Measurements from ENCODE around the gene SBK1. TPM values are rescaled to one million over a fixed set of nuclear protein-coding genes. Genes with fewer than 3 reads are reported as not detected.

SBK1 gene
- total and polyA plus RNA-seq, 2 of the 4 experiments (the other 2 are of a cell fraction), result under 0.01 to 0.05 TPM

GRCh38 chr16:28263305-28263704, 29.0 kb upstream of the SBK1 start:
- no peaks in the 10 kb centered on the region for H3K36me3 ChIP-seq (ENCODE audit: control insufficient read depth, insufficient read depth, low read length)
- no peak overlapping the region for H4K91ac ChIP-seq (ENCODE audit: insufficient read depth, low read depth, low read length)
- H2AFZ ChIP-seq (replicated peaks; ENCODE audit: low read length, poor library complexity), result no peak overlapping the region
- dilution Hi-C loops (cut with HindIII; ENCODE audit: low sequenced_read_pairs, unreplicated experiment), result no loop called here
- H2AK9ac ChIP-seq (replicated peaks; ENCODE audit: low read depth, low read length, poor library complexity), result no peak overlapping the region
- no peak overlapping the region for H3K14ac ChIP-seq (replicated peaks; ENCODE audit: low read depth, low read length)
- H3K4me2 ChIP-seq (ENCODE audit: low read depth, low read length), result no peak overlapping the region
- H3K79me1 ChIP-seq (ENCODE audit: low read depth in 1 of 2, low read length in 2 of 2), result no peaks in the 10 kb centered on the region
- no peak overlapping the region for H3K56ac ChIP-seq (ENCODE audit: extremely low read depth, insufficient read depth, low read length)
- DNase-seq (no peak), ATAC-seq (ENCODE audit: low read depth) (no peak)
- H2BK5ac ChIP-seq (ENCODE audit: low read depth, low read length, poor library complexity, severe bottlenecking), result no peak overlapping the region
- H3K27me3 ChIP-seq (ENCODE audit: control insufficient read depth, insufficient read depth, low read length), result peaks cover 54% of the 10 kb centered on the region
- H4K20me1 ChIP-seq (ENCODE audit: insufficient read depth, low read length), result no peaks in the 10 kb centered on the region
- in situ Hi-C loops (cut with MboI; ENCODE audit: low sequenced_read_pairs), result no loop called here
- intact Hi-C loops (cut with micrococcal nuclease), result loop anchor here (1.0 kb wide), 1 partner anchor 36 kb away; no protein-coding TSS in a partner anchor
- H3K27ac ChIP-seq (ENCODE audit: insufficient read depth, low read length), result no peak overlapping the region
- H4K5ac ChIP-seq (ENCODE audit: low read depth, low read length), result no peak overlapping the region
- TF ChIP-seq MXI1 (IDR thresholded peaks at IDR 0.05; ENCODE audit: borderline replicate concordance, low read depth, low read length), result no peak
- TF ChIP-seq USF2 (IDR thresholded peaks at IDR 0.05; ENCODE audit: low read depth, low read length), result no peak
- no peak for TF ChIP-seq NFE2L2 (IDR thresholded peaks at IDR 0.05; ENCODE audit: low read depth, low read length)
- TF ChIP-seq FOS (IDR thresholded peaks at IDR 0.05; ENCODE audit: low read depth, low read length), result no peak
- no peak for TF ChIP-seq SMC3 (IDR thresholded peaks at IDR 0.05; ENCODE audit: low read depth, low read length)
- TF ChIP-seq MAZ (IDR thresholded peaks at IDR 0.05; ENCODE audit: borderline replicate concordance, low read depth, low read length), result no peak
- TF ChIP-seq RCOR1 (IDR thresholded peaks at IDR 0.05; ENCODE audit: insufficient replicate concordance, low read length), result no peak
- TF ChIP-seq CHD1 (IDR thresholded peaks at IDR 0.05; ENCODE audit: low read depth, low read length), result no peak
- TF ChIP-seq CEBPB (IDR thresholded peaks at IDR 0.05; ENCODE audit: low read depth, low read length), result no peak
- no peak for TF ChIP-seq CTCF (conservative IDR thresholded peaks at IDR 0.05; ENCODE audit: low read depth, low read length)
- TF ChIP-seq POLR2A (IDR thresholded peaks at IDR 0.05; ENCODE audit: low read depth, low read length), result no peak
- TF ChIP-seq BHLHE40 (IDR thresholded peaks at IDR 0.05; ENCODE audit: low read depth, low read length), result no peak
- TF ChIP-seq RFX5 (IDR thresholded peaks at IDR 0.05; ENCODE audit: low read depth, low read length), result no peak
- TF ChIP-seq ELK1 (IDR thresholded peaks at IDR 0.05; ENCODE audit: borderline replicate concordance, low read depth, low read length), result no peak
- TF ChIP-seq RAD21 (IDR thresholded peaks at IDR 0.05; ENCODE audit: low read length), result no peak
- no peak for TF ChIP-seq MAFK (IDR thresholded peaks at IDR 0.05; ENCODE audit: low read depth, low read length)
- no peaks in the 10 kb centered on the region for H3K9me1 ChIP-seq (ENCODE audit: insufficient read depth, low read length)
- H3K18ac ChIP-seq (ENCODE audit: low read depth, low read length), result no peak overlapping the region
- no peak overlapping the region for H2BK15ac ChIP-seq (ENCODE audit: low read depth, low read length)
- H3K4me1 ChIP-seq (ENCODE audit: control insufficient read depth, insufficient read depth, low read length), result no peaks in the 10 kb centered on the region
- BruUV-seq (replicated peaks), result no TSS peak
- 44% methylated on average over 5 of the region's 7 CpGs; no CpG with 5 or more reads in 1 of the 2 experiments for WGBS, 2 experiments (ENCODE audit: extremely low coverage in 2 of 2, insufficient read length in 1 of 2)
- ChIA-PET POLR2A (ENCODE audit: unreplicated experiment) (no interaction called here), CTCF (interaction anchor here (0.5 kb wide), 1 partner anchor 20 kb away, joined by 3 read pairs; no protein-coding TSS in a partner anchor)
- no peak overlapping the region for H3K4ac ChIP-seq (ENCODE audit: low read depth, low read length)
- no peak overlapping the region for H3K9ac ChIP-seq (ENCODE audit: low read depth, low read length)
- H2AK5ac ChIP-seq (ENCODE audit: low read depth, low read length), result no peak overlapping the region
- no peak overlapping the region for H3K23ac ChIP-seq (ENCODE audit: low read depth, low read length)
- H2BK20ac ChIP-seq (ENCODE audit: low read depth, low read length), result no peak overlapping the region
- no peak overlapping the region for H3K4me3 ChIP-seq (ENCODE audit: insufficient read depth, low read depth, low read length)
- H4K8ac ChIP-seq (ENCODE audit: low read depth in 2 of 2, low read length in 2 of 2), result no peak overlapping the region
- H2BK120ac ChIP-seq (ENCODE audit: low read depth, low read length), result no peak overlapping the region
- 0 out of 2 replicates have a peak, but pooled peaks cover 2% of the 10 kb centered on the region for H3K9me3 ChIP-seq (ENCODE audit: control insufficient read depth, insufficient read depth, low read length)

Data from IMR-90 (cell line).